K562 (cell line): ENCODE measurements around the gene OLAH. TPM values are rescaled to one million over a fixed set of nuclear protein-coding genes. Genes with fewer than 3 reads are reported as not detected.

Source experiments
- CBX1 ChIP-seq: sonication (generic); IDR thresholded peaks from 2 replicates; pipeline ENCODE4 v1.6.1; 2016; ENCODE audit warnings: antibody characterized with exemption, low read depth, mild to moderate bottlenecking
- ELF1 ChIP-seq: fragments of 200-800 bp; sonication (Bioruptor generic); IDR thresholded peaks from 2 replicates; pipeline ENCODE4 v1.6.1; 2016; ENCODE audit warnings: missing genetic modification characterization, missing compliant biosample characterization
- FOSL1 ChIP-seq: fragments of 200-800 bp; sonication (Bioruptor generic); conservative IDR thresholded peaks from 2 replicates; pipeline ENCODE4 v1.6.1; 2016; ENCODE audit warnings: missing genetic modification characterization, missing compliant biosample characterization
- HDAC1 ChIP-seq, 2 experiments: fragments of 450-650 bp; IDR thresholded peaks; 2 replicates each; pipeline ENCODE4 v1.6.1; 2016 to 2017; ENCODE audit warnings: inconsistent platforms in 1 of 2, mild to moderate bottlenecking in 1 of 2, moderate library complexity in 1 of 2
- HDAC2 ChIP-seq: fragments of 450-650 bp; IDR thresholded peaks from 2 replicates; pipeline ENCODE4 v1.6.1; 2016; ENCODE audit warnings: mild to moderate bottlenecking
- MAZ ChIP-seq, 2 experiments: fragments of 450-650 bp in 1 of 2; sonication (generic) in 1 of 2; formaldehyde crosslinking; IDR thresholded peaks in 1 of 2; conservative IDR thresholded peaks in 1 of 2; 2 replicates each; pipeline versions ENCODE4 v1.4.0 to v1.5.0; 2020; ENCODE audit warnings: mild to moderate bottlenecking in 1 of 2, missing genetic modification reagents in 1 of 2
- PURB ChIP-seq: sonication (generic); formaldehyde crosslinking; IDR thresholded peaks from 2 replicates; pipeline ENCODE4 v1.9.0; 2021; ENCODE audit warnings: low read depth, mild to moderate bottlenecking, missing genetic modification reagents
- YY1 ChIP-seq, 3 experiments: IDR thresholded peaks; 2 replicates each; pipeline ENCODE4 v1.6.1; 2011; ENCODE audit warnings: low read length in 2 of 3, mild to moderate bottlenecking in 2 of 3, moderate library complexity in 2 of 3, borderline replicate concordance in 1 of 3, control low read depth in 1 of 3, low read depth in 1 of 3; ENCODE audit not compliant: insufficient read depth in 3 of 3, insufficient replicate concordance in 2 of 3, control insufficient read depth in 1 of 3, insufficient read length in 1 of 3; ENCODE audit errors: extremely low read depth in 1 of 3
- polyA plus RNA-seq, 8 experiments: library from polyadenylated mRNA; depleted of rRNA in 4 of 8; stranded (reverse) in 5 of 8; unstranded in 3 of 8; fragments of >200 nt; fragmentation: Nextera tagmentation in 2 of 8; fragmentation: Illumina TruSeq in 1 of 8; extraction: Ambion mirVana in 2 of 8; extraction: Trizol in 1 of 8; gene quantifications; 2 replicates each; pipeline versions ENCODE4 v1.2.1 to v1.2.3, GENCODE V29; 2011 to 2014; ENCODE audit warnings: inconsistent platforms in 1 of 8, missing spikeins in 1 of 8
- total RNA-seq, 7 experiments: library from RNA; depleted of rRNA in 6 of 7; stranded (reverse); fragments of >200 nt in 6 of 7; fragmentation: Illumina TruSeq in 2 of 7; extraction: Trizol in 2 of 7; gene quantifications; 2 replicates each; pipeline versions ENCODE4 v1.2.1 to v1.2.3, GENCODE V29; 2011 to 2021; ENCODE audit warnings: low replicate concordance in 1 of 7
- TF ChIP-seq, protein P1 (sequence below): fragments of 250-450 bp; sonication (Bioruptor Pico); IDR thresholded peaks from 2 replicates; pipeline ENCODE4 v1.9.0; 2021; ENCODE audit warnings: mild to moderate bottlenecking
- TF ChIP-seq, protein P2 (sequence below), 2 experiments: fragments of 450-650 bp in 1 of 2; sonication (generic) in 1 of 2; formaldehyde crosslinking in 1 of 2; IDR thresholded peaks; 2 replicates each; pipeline versions ENCODE4 v1.7.1 to v1.9.0; 2016 to 2022; ENCODE audit warnings: inconsistent platforms in 1 of 2, mild to moderate bottlenecking in 1 of 2, missing genetic modification reagents in 1 of 2
- TF ChIP-seq, protein P3 (sequence below), 2 experiments: IDR thresholded peaks; 2 replicates each; pipeline ENCODE4 v1.6.1; 2012; ENCODE audit warnings: improper control_type of control experiment in 2 of 2, low read depth in 2 of 2, low read length in 2 of 2, borderline replicate concordance in 1 of 2

Gene OLAH
- total and polyA plus RNA-seq, 9 of the 15 experiments (the other 6 are each of a cell fraction or from before 2014, with no cell fraction given): 0.11 to 0.45 (median 0.18) TPM; not detected in 3

DNA sequence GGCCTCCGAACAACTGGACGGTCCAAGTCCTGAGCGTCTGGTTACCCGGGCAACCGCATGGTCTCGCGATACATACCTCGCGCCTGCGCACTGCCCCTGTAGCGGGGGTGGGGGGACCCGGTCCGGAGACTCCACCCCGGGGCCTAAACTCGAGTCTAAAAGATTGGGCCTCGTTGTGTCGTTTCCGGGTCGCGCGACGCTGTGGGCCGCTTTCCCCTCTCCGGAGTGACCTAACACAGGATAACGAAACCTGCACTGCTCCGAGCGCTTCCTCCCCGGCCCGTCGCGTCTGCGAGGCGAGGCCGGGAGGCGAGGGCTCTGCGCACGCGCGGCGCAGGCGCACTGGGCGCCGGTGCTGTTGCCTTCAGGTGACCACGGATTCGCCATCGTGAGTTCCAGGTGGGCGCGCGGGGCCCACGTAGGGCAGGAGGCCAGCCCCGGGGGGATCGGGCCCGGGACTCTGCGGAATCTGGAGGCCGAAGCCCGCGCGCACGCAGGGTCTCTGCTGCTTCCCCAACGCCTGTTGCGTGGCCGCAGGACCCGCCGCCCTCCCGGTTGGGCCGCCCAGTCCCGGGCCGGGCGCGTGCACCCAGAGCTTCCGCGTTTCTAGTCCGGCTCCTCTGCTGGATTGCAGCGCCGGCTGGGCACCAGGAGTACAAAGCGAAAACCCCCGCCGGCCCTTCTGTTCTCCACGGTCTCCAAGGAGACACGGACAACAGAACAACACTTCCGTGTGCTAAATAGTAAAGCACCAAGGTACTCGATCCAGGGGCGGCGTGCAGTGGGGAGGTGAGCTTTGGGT is 53.5 kb downstream of the OLAH start, which contains the start of gene RPP38 (continued):
- TF ChIP-seq HDAC2: peak; percentile 49; the same call in 1 of the 2 replicates
- TF ChIP-seq, protein P1, sequence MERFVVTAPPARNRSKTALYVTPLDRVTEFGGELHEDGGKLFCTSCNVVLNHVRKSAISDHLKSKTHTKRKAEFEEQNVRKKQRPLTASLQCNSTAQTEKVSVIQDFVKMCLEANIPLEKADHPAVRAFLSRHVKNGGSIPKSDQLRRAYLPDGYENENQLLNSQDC (CRISPR knock-in tag): 0 out of 2 replicates have a peak, but pooled peaks have one; percentile 46
- peak in 2 of 3 experiments; percentile 42 to 49 for TF ChIP-seq YY1 (IDR thresholded peaks at IDR 0.05; ENCODE audit: borderline replicate concordance in 1 of 3, control insufficient read depth in 1 of 3, extremely low read depth in 1 of 3, insufficient read depth in 3 of 3, insufficient read length in 1 of 3, insufficient replicate concordance in 2 of 3, low read depth in 1 of 3, low read length in 2 of 3)
- TF ChIP-seq PURB (CRISPR knock-in tag): no peak
- TF ChIP-seq, protein P2, sequence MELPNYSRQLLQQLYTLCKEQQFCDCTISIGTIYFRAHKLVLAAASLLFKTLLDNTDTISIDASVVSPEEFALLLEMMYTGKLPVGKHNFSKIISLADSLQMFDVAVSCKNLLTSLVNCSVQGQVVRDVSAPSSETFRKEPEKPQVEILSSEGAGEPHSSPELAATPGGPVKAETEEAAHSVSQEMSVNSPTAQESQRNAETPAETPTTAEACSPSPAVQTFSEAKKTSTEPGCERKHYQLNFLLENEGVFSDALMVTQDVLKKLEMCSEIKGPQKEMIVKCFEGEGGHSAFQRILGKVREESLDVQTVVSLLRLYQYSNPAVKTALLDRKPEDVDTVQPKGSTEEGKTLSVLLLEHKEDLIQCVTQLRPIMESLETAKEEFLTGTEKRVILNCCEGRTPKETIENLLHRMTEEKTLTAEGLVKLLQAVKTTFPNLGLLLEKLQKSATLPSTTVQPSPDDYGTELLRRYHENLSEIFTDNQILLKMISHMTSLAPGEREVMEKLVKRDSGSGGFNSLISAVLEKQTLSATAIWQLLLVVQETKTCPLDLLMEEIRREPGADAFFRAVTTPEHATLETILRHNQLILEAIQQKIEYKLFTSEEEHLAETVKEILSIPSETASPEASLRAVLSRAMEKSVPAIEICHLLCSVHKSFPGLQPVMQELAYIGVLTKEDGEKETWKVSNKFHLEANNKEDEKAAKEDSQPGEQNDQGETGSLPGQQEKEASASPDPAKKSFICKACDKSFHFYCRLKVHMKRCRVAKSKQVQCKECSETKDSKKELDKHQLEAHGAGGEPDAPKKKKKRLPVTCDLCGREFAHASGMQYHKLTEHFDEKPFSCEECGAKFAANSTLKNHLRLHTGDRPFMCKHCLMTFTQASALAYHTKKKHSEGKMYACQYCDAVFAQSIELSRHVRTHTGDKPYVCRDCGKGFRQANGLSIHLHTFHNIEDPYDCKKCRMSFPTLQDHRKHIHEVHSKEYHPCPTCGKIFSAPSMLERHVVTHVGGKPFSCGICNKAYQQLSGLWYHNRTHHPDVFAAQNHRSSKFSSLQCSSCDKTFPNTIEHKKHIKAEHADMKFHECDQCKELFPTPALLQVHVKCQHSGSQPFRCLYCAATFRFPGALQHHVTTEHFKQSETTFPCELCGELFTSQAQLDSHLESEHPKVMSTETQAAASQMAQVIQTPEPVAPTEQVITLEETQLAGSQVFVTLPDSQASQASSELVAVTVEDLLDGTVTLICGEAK (IDR thresholded peaks at IDR 0.05): peak; percentile 60; the same call in 1 of the 2 replicates
- TF ChIP-seq, protein P2 (CRISPR knock-in tag; IDR thresholded peaks at IDR 0.05): no peak
- TF ChIP-seq CBX1: peak; percentile 61; the same call in 1 of the 2 replicates
- peak in 1 of 2 experiments; percentile 85; a peak in 2 of 4 replicates for TF ChIP-seq HDAC1 (IDR thresholded peaks at IDR 0.05)
- TF ChIP-seq ELF1 (tag): peak; percentile 89
- TF ChIP-seq, protein P3, sequence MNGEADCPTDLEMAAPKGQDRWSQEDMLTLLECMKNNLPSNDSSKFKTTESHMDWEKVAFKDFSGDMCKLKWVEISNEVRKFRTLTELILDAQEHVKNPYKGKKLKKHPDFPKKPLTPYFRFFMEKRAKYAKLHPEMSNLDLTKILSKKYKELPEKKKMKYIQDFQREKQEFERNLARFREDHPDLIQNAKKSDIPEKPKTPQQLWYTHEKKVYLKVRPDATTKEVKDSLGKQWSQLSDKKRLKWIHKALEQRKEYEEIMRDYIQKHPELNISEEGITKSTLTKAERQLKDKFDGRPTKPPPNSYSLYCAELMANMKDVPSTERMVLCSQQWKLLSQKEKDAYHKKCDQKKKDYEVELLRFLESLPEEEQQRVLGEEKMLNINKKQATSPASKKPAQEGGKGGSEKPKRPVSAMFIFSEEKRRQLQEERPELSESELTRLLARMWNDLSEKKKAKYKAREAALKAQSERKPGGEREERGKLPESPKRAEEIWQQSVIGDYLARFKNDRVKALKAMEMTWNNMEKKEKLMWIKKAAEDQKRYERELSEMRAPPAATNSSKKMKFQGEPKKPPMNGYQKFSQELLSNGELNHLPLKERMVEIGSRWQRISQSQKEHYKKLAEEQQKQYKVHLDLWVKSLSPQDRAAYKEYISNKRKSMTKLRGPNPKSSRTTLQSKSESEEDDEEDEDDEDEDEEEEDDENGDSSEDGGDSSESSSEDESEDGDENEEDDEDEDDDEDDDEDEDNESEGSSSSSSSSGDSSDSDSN (IDR thresholded peaks at IDR 0.05; ENCODE audit: borderline replicate concordance in 1 of 2, low read depth in 2 of 2, low read length in 2 of 2): peak in 1 of 2 experiments; percentile 80; a peak in 2 of 4 replicates
- TF ChIP-seq MAZ (CRISPR knock-in tag; conservative IDR thresholded peaks at IDR 0.05 in 1 of 2, IDR thresholded peaks at IDR 0.05 in 1 of 2): peak; percentile 82 to 83
- no peak for TF ChIP-seq FOSL1
